Osteocyte (in vitro differentiated cells): ENCODE results near the gene CHST11. TPM values are rescaled to one million over a fixed set of nuclear protein-coding genes. Genes with fewer than 3 reads are reported as not detected.
A peak's percentile ranks its signal among the peaks of the same experiment; 100 is the strongest.

Experiments used
- DNase-seq: peaks from one replicate; pipeline ENCODE4 v3.0.0; 2021; ENCODE audit warnings: mixed read lengths; ENCODE audit not compliant: unreplicated experiment; ENCODE audit errors: extremely low spot score
- H3K27ac Mint-ChIP-seq: one replicate; pipeline ENCODE4 v1.8.0; 2021; ENCODE audit warnings: mild to moderate bottlenecking, mixed read lengths; ENCODE audit not compliant: unreplicated experiment
- H3K27me3 Mint-ChIP-seq: one replicate; pipeline ENCODE4 v1.8.0; 2021; ENCODE audit warnings: mixed read lengths; ENCODE audit not compliant: unreplicated experiment
- H3K36me3 Mint-ChIP-seq: one replicate; pipeline ENCODE4 v1.8.0; 2021; ENCODE audit warnings: mixed read lengths; ENCODE audit not compliant: unreplicated experiment
- H3K4me1 Mint-ChIP-seq: one replicate; pipeline ENCODE4 v1.8.0; 2021; ENCODE audit warnings: mixed read lengths; ENCODE audit not compliant: unreplicated experiment
- H3K4me3 Mint-ChIP-seq: one replicate; pipeline ENCODE4 v1.8.0; 2021; ENCODE audit warnings: mild to moderate bottlenecking, moderate library complexity, mixed read lengths; ENCODE audit not compliant: unreplicated experiment
- H3K9me3 Mint-ChIP-seq: one replicate; pipeline ENCODE4 v1.8.0; 2021; ENCODE audit warnings: mixed read lengths; ENCODE audit not compliant: unreplicated experiment
- total RNA-seq: library from RNA; stranded (reverse); gene quantifications from 2 replicates; pipeline ENCODE4 v1.2.1, GENCODE V29; 2021
- TF ChIP-seq, protein P1 (sequence below): fragments of 200-600 bp; sonication (generic); IDR thresholded peaks from 2 replicates; pipeline ENCODE4 v1.5.0; 2021; ENCODE audit warnings: antibody characterized with exemption, mild to moderate bottlenecking, moderate library complexity

CHST11 gene
- total RNA-seq, 1 donor from 2014 or later = 7.5 TPM

DNA sequence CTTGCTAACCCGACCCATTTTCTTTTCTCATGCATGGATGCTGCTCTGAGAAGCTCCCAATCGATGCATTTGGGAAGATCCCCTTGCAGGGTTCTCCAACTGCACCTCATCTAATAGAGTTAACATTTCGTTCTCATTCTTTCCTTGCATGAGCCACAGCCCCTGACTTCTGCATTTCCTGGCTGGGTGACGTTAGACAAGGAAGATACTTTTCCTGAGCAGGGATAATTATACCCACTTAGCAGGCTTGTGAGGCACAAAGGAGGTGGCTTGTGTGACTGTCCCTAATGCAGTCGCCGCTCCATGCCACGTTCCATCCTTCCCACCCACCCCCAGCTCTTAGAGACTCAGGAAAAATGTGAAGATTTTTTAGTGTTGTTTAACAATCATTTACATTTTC lies 195.1 kb downstream of the CHST11 start:
- Mint-ChIP-seq H3K4me1 (peaks cover 4% of the 10 kb centered on the region), H3K27me3 (no peaks in the 10 kb centered on the region), H3K9me3 (no peaks in the 10 kb centered on the region), H3K4me3 (no peak overlapping the region), H3K27ac (no peak overlapping the region), H3K36me3 (no peaks in the 10 kb centered on the region)
- no peak for DNase-seq
- TF ChIP-seq, protein P1, sequence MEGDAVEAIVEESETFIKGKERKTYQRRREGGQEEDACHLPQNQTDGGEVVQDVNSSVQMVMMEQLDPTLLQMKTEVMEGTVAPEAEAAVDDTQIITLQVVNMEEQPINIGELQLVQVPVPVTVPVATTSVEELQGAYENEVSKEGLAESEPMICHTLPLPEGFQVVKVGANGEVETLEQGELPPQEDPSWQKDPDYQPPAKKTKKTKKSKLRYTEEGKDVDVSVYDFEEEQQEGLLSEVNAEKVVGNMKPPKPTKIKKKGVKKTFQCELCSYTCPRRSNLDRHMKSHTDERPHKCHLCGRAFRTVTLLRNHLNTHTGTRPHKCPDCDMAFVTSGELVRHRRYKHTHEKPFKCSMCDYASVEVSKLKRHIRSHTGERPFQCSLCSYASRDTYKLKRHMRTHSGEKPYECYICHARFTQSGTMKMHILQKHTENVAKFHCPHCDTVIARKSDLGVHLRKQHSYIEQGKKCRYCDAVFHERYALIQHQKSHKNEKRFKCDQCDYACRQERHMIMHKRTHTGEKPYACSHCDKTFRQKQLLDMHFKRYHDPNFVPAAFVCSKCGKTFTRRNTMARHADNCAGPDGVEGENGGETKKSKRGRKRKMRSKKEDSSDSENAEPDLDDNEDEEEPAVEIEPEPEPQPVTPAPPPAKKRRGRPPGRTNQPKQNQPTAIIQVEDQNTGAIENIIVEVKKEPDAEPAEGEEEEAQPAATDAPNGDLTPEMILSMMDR = no peak

DNA sequence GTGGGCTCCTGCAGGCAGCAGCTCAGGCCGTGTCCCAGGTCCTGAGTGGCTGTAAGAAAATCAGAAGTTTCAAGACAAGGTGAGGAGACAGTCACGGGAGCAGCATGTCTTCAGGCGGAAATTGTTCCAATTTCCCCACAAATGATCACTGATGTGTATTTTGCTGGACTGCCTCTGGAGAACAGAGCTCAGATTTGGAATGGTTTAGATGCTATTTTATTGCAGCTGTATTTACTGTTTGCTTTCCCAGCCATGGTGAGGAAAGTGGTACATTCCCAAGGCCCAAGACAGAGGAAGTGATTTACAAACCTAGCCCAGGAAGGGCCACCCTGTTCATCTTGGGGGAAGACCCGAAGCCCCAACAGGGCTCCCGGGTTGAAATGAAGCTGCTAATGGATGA lies 195.6 kb downstream of the CHST11 start:
- Mint-ChIP-seq H3K27me3 (no peaks in the 10 kb centered on the region), H3K4me1 (peaks cover 7% of the 10 kb centered on the region), H3K27ac (no peak overlapping the region), H3K4me3 (no peak overlapping the region), H3K9me3 (no peaks in the 10 kb centered on the region), H3K36me3 (no peaks in the 10 kb centered on the region)
- TF ChIP-seq, protein P1 = no peak
- DNase-seq = no peak

DNA sequence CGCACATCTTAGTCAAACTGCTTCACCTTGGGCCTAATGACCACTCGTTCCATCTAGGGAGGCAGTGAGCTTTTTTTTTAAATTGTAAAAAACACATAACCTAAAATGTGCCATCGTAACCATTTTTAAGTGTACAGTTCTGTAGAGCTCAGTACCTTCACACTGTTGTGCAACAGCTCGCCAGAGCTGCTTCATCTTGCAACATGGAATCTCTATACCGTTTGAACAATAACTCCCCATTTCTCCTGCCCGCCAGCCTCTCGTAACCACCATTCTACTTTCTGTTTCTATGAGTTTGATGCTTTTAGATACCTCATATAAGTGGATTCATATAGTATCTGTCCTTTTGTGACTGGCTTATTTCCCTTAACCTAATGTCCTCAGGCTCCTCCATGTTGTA lies 196.2 kb downstream of the CHST11 start:
- no peak for DNase-seq
- TF ChIP-seq, protein P1 = no peak
- Mint-ChIP-seq H3K27me3 (no peaks in the 10 kb centered on the region), H3K4me3 (no peak overlapping the region), H3K27ac (no peak overlapping the region), H3K9me3 (no peaks in the 10 kb centered on the region), H3K4me1 (peaks cover 7% of the 10 kb centered on the region), H3K36me3 (no peaks in the 10 kb centered on the region)

DNA sequence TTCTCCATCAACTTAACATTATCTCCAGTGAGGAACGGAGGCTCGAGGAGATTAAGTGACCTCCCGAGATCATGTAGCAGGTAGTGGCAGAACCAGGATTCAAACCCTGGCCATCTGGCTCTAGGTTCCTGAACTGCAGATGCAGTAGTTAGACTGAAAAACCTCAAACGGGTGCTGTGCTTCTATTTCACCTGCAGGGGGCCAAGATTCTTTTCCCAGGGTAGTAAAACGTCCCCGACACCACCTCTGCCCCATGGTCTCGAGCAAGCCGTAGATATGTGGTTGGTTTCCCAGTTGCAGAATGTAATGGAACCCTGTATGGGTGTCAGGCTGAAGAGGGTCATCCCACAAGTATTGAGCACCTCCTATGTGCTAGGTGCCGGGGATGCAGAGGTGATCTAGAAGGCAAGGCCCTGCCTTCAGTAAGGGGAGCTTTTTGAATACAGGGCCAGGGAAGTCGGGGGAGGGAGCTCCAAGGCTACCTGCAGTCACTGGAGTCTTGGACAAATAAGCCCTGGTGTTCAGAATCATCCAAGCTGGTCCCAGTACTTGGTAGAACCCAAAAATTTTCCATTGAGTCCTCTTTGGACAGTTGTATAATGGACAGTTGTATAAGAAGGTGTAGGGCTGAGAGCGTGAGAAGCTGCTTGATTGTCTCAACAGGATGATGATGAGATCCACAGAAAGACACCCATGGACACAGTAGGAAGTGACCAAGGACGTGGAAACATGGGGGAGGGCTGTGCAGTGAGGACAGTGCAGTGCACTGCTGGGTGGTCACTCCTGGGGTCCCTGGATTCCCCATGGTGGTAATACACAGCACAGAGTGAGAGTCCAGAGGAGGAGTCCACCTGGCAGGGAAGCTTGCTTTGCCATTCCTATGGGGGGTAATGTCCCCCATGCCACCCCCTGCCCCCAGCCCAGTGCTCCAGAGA lies 197.2 kb downstream of the CHST11 start:
- no peaks in the 10 kb centered on the region for H3K36me3 Mint-ChIP-seq
- H3K27me3 Mint-ChIP-seq = no peaks in the 10 kb centered on the region
- no peak overlapping the region for H3K4me3 Mint-ChIP-seq
- no peak overlapping the region for H3K27ac Mint-ChIP-seq
- peaks cover 7% of the 10 kb centered on the region for H3K4me1 Mint-ChIP-seq
- TF ChIP-seq, protein P1 = peak; percentile 26
- no peaks in the 10 kb centered on the region for H3K9me3 Mint-ChIP-seq
- DNase-seq = no peak
